ENCODE data around the gene C13orf46.

DNA sequence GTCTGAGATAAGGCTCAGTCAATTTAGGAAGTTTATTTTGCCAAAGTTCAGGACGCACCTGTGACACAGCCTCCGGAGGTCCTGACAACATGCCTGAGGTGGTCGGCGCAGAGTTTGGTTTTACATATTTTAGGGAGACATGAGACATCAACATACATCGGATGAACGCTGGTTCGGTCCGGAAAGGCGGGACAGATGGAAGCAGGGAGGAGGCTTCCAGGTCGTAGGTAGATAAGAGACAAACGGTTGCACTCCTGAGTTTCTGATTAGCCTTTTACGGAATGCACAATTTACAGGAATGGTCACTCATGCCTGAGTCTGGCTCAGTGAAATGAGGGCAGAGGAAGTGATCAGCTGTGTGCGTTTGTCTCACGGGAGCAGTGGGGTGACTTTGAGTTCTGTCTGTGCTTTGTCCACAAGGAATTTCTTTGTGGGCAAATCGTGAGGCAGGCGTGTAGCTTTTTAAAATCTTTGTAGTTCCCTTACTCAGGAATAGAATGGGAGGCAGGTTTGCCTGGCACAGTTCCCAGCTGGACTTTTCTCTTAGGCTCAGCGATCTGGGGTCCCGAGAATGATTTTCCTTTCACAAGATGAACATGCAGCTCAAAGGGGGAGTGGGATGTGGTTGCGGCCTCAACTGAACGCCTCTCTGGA is 36.2 kb downstream of the C13orf46 start:
- TF ChIP-seq ZNF274 (IDR thresholded peaks at IDR 0.05; ENCODE audit: low read depth, low read length) (no peak), SUZ12 (IDR thresholded peaks at IDR 0.05; ENCODE audit: extremely low read depth, insufficient read depth, insufficient read length) (no peak)
